Stimulated activated CD8-positive, alpha-beta memory T cell treated with anti-CD3 and anti-CD28 coated beads, Interleukin-12 subunit alpha, Interleukin-12 subunit beta, amount 100 ng/mL, for 4 hours (primary cell): Measurements from ENCODE around the gene GALNT8.
"Not testable (repeated sequence)": the region's sequence is repeated elsewhere in the genome, so short reads cannot be mapped to it uniquely, and the experiment has no call there.

Experiments used
- DNase-seq: peaks from one replicate; pipeline ENCODE4 v3.0.0-alpha.2; 2020; ENCODE audit warnings: low read depth

GALNT8 gene, protein sequence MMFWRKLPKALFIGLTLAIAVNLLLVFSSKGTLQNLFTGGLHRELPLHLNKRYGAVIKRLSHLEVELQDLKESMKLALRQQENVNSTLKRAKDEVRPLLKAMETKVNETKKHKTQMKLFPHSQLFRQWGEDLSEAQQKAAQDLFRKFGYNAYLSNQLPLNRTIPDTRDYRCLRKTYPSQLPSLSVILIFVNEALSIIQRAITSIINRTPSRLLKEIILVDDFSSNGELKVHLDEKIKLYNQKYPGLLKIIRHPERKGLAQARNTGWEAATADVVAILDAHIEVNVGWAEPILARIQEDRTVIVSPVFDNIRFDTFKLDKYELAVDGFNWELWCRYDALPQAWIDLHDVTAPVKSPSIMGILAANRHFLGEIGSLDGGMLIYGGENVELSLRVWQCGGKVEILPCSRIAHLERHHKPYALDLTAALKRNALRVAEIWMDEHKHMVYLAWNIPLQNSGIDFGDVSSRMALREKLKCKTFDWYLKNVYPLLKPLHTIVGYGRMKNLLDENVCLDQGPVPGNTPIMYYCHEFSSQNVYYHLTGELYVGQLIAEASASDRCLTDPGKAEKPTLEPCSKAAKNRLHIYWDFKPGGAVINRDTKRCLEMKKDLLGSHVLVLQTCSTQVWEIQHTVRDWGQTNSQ

DNA sequence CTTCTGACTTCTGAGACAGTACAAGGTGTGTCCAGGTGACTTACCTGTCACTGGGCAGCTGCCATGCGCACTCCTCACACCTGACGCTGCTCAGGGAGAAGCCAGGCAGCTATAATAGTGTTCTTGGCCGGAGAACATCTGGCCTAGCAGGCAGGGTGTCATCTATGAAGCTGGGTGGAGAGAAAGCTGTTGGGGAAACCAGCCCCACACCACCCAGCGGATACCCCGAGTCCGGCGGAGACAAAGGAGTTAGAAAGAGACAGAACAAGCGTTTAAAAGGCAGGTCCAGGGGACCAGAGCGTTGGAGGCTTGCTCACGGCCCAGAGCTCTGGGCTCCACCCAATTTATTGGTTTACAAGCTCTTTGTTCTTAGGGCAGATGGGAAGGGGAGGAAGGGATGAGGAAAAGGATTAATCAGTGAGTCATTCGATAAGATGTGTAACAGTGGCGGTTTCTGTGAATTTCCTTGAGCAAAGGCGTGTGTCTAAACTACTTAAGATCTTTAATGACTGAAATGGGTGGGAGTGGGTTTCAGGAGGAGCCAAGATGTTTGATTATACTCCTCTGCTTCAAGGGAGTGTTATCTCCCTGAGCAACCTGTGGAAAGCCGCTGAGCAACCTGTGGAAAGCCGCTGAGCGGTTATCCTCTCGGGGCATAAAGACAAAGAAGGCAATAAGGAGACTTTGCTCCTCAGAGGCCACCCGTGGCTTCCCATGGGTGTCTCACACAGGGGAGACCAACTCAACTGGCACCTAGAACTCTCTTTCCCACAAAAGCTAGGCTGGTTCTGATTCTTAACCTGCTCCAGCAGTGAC is at the start of gene GALNT8:
Gene GALNT8 (plus strand): TSS at position 580 of the 816 bp plus-strand sequence. CDS start 278 bp downstream, outside the sequence.
- no peak for DNase-seq

DNA sequence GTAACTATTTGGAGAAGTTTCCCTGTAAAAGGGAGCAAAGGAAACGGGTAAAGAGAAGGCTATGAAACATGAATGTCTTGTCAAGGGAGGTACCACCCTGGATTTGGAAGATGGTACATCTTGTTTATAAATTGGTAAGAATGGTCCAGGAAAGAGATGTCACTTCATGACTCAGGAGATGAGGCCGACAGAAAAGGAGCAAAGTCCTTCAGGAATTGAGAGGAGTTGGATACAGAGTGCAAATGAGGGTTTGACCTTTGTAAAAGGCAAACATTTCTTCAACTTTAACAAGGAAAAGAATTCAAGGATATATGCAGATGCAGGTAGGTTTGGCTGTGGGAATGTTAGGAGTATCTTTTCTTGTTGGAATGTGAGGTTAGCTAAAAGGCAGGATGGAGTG is 40.5 kb upstream of the GALNT8 start:
- no peak for DNase-seq

- no peak for DNase-seq
Observed at GRCh38 chr12:4681732-4682131, 38.5 kb upstream of the GALNT8 start.

DNA sequence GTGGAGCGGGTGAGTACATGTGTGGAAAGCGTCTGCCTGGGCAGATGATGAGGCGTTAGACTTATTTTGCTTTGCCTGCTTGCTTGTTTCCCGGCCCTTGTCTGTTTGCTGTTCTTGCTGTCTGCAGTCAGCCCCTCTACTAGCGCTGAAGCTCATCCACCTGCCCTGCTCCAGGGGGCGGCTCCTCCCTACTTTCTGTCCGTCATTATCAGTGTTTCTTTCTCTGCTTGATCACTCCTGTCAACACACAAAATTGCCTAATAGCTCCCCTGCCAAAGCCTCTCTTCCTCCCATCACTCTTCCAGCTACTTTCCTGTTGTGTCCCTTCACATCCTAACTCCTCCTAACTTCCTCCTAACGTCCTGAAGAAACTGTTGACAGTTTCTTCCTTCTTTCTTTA is 34.9 kb upstream of the GALNT8 start:
- DNase-seq, result no peak

- DNase-seq, result no peak
Observed at GRCh38 chr12:4690760-4691159, 29.4 kb upstream of the GALNT8 start.

DNA sequence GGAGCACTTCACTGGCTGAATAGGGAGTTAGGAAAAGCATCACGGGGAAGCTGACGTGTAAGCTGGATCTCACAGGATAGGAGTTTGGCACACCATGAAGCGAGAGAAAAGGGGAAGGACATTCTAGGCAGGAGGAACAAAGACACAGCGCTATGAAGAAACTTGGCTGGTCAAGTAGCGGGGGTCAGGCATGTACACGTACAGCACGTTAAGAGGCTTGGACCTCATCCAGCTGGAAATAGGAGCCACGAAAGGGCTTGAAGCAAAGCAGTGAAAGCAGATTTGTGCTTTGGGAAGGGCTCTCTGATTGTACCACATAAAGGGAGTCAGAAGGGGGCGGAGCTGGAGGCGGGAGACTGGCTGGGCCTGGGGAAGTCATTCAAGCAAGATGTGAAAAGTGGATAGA is 19.6 kb upstream of the GALNT8 start:
- DNase-seq, result no peak

DNA sequence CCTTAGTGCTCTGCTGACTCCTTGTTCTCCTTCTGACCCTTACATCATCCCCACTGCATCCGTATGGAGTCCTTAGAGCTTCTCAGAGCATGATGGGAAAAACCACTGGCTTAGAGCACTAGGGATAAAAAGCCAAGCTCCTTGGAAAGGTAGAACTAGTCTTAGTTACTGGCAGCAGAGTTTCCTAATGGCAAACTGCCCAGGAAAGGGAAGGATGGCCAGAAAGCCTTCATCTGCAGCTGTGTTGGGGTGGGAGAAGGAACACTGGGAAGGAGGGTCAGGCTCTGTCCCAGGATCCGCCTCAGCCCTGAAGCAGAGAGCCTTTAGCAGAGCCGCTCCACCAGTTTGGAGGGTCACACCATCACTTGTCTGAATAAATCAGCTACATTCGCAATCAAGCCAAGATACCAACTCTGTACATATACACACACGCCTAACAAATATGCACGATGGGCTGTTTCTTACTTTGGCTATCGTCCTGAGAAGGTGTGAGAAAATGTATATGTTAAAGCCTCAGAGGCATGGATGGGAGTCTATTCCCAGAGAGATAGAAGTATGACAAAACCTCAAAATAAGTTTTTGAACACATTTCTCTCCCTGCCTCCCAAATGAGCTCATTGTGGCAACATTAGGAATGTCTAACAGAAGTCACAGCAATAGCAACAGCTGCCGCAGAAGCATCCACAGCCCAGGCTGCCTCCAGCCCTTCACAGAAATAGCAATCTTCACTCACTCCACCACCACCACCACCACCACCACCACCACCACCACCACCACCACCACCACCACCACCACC is 18.6 kb upstream of the GALNT8 start:
- no peak for DNase-seq

GRCh38 chr12:4703676-4704075 is 16.5 kb upstream of the GALNT8 start:
- no peak for DNase-seq

- DNase-seq, result no peak
Observed at GRCh38 chr12:4705824-4706223, 14.4 kb upstream of the GALNT8 start.

GRCh38 chr12:4707306-4707705 is 12.9 kb upstream of the GALNT8 start:
- DNase-seq, result no peak

GRCh38 chr12:4710113-4710512 is 10.1 kb upstream of the GALNT8 start:
- DNase-seq, result no peak

DNA sequence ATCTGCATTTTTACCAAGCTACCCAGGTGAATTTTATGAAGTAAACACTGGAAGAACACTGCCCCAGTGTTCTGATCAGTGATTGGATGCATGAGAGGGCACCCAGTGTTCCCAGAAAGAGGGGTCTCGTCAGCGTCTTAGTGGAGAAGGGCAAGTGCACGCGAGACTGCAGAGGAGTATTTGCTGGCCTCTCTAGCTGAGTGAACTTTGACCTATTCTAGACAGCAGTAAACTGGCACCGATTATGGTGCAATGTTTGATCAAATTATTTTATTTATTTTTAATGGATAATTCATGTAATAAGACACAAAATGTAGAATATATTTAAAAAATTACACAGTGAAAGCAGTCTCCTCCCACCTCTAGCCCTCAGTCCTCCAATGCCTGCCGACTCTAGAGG is 5.3 kb upstream of the GALNT8 start:
- DNase-seq, result no peak

- DNase-seq, result no peak
Observed at GRCh38 chr12:4717806-4718205, 2.4 kb upstream of the GALNT8 start.

DNA sequence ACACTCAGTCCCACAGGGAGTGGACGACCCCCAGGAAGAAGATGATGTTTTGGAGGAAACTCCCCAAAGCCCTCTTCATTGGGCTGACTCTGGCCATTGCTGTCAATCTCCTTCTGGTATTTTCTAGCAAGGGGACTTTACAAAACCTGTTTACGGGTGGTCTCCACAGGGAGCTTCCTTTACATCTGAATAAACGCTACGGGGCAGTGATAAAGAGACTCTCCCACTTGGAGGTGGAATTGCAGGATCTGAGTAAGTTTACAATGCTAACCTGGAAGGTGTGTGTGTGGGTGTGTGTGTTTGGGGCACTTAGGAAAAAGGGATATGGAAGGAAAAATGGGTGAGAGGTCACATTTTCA is 416 bp downstream of the GALNT8 start:
- DNase-seq, result no peak

- not testable (repeated sequence) for DNase-seq
Observed at GRCh38 chr12:4721587-4721986, 1.4 kb downstream of the GALNT8 start.

DNA sequence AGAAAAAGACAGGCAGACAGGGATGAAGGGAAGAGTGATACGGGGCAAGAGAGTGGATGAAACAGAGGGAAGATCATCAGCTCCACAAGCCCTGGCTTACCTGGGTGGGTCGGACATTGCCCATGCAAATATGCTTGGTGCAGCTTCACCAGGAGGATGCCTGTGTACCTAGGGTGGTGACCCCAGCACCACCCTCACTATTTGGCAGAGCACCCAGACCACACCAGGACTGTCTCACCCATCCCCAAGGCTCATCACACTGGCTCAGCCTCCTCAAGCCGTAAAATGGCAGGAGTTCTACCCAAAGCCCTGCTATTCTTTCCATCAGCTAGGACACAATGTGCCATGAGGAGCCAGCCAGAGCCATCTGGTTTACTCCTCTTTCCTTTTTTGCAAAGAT is 3.0 kb downstream of the GALNT8 start:
- DNase-seq, result no peak

DNA sequence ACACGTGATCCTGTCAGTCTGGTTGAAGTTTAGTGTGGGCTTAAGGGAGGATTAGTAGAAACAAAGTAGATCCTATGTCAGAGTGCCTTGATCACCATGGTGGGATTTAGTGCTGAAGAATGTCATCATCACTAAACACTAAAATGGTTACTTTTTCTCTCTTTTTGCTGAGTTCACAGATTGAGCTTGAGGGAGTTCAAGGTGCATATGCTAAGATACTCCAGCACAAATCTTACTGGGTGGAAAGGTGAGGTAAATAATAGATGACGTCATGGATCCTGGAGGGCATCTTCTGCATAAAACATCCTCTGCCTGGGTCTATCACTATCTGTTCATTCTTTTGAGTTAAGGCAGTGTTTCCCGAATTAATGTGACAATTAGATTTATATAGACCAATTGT is 4.9 kb downstream of the GALNT8 start:
- no peak for DNase-seq

- no peak for DNase-seq
Observed at GRCh38 chr12:4734625-4735340, 14.6 kb downstream of the GALNT8 start.

DNA sequence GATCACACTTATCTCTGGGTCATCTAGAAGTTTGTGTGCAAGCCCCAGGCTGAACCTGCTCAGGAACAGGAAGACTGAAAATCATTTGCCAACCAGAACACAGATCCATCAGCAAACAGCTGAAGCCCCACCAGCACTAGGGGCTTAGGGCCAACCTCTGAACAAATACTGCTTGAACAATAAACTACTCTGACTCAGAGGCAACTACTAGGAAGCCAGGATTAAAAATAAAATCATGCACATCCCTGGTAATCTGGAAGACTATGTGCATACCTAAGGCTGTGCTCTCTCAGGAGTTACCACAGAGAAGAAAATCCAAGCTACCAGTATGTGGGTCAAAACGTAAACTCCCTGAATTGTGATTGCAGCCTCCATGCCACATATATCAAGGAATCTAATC is 15.9 kb downstream of the GALNT8 start:
- DNase-seq, result no peak

- no peak for DNase-seq
Observed at GRCh38 chr12:4738541-4738940, 18.3 kb downstream of the GALNT8 start.

DNA sequence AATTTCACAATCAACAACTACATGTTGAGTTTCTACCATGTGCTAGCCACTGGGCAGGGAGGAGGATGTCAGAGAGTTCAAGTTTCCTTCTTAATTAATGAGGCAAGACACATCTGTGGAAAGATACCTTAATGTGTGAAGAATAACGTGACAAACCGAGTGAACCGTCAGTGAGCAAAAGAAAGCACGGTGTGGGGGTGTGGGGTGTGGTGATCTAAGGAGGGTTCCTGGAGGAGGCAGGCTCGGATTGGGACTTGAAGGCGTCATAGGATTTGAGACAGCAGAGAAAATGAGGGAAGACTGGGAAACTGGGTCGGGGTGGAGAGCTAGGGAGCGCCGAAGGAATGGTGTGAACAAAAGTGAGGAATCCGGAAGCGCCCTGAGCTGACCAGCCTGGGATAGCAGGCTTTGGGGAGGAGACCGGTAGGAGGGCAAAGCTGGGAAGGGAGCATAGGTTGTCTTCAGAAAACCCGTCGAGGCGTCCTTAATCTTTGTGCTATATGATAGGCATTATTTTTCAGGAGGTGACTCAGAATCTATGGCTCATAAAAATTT is 22.3 kb downstream of the GALNT8 start:
- no peak for DNase-seq
